ENCODE results near the gene DDX28. TPM values are rescaled to one million over a fixed set of nuclear protein-coding genes. Genes with fewer than 3 reads are reported as not detected.

DDX28 gene
- total and polyA plus RNA-seq, 2 donors (not counting 3 experiments of a cell fraction or from before 2014, with no cell fraction given), result 8.4 to 12.5 TPM

GRCh38 chr16:68070806-68071517 lies 47.9 kb upstream of the DDX28 start:
- dilution Hi-C loops (cut with MboI; ENCODE audit: extremely low pct_ligation_motif_present, low sequenced_read_pairs) (no loop called here), intact Hi-C loops (cut with micrococcal nuclease) (no loop called here)
- no peak for FAIRE-seq

More at GRCh38 chr16:68070806-68071517, 47.9 kb upstream of the DDX28 start:
- Histone ChIP-seq H4K20me1 (replicated peaks; ENCODE audit: control insufficient read depth, extremely low read depth, insufficient read depth, low read length) (no peaks in the 10 kb centered on the region), H3K4me1 (ENCODE audit: control insufficient read depth, extremely low read depth, insufficient read depth, low read length) (no peaks in the 10 kb centered on the region), H3K36me3 (ENCODE audit: control insufficient read depth in 2 of 2, extremely low read depth in 1 of 2, insufficient read depth in 2 of 2, low read length in 2 of 2) (peaks cover 0 to 30% of the 10 kb centered on the region in 2 experiments), H3K79me2 (ENCODE audit: control insufficient read depth, insufficient read depth, low read length) (no peaks in the 10 kb centered on the region), H3K9me1 (replicated peaks; ENCODE audit: control insufficient read depth, extremely low read depth, insufficient read depth, low read length) (no peaks in the 10 kb centered on the region), H3K9me3 (replicated peaks; ENCODE audit: control insufficient read depth, insufficient read depth, low read length) (no peaks in the 10 kb centered on the region), H3K9ac (replicated peaks; ENCODE audit: extremely low read depth, insufficient read depth, low read length) (no peak overlapping the region), H2AFZ (ENCODE audit: low read depth, low read length) (no peak overlapping the region), H3K27me3 (ENCODE audit: control insufficient read depth in 2 of 2, insufficient read depth in 2 of 2, low read length in 2 of 2) (no peaks in the 10 kb centered on the region), H3K4me2 (ENCODE audit: insufficient read depth, low read length) (no peak overlapping the region), H3K4me3 (replicated peaks in 1 of 3; ENCODE audit: insufficient read depth in 1 of 3, low read depth in 1 of 3, low read length in 3 of 3) (no peak overlapping the region), H3K27ac (ENCODE audit: insufficient read depth, low read depth, low read length) (no peak overlapping the region)
- BruUV-seq (replicated peaks), result no TSS peak
- ChIA-PET CTCF (interaction anchor here (0.7 to 3.6 kb wide), 4 partner anchors 13 to 159 kb away, joined by 3 to 12 read pairs (median 4); partner anchors contain the start of gene NFATC3), POLR2A (no interaction called here)
- TF ChIP-seq FOS (IDR thresholded peaks at IDR 0.05; ENCODE audit: borderline replicate concordance, insufficient read depth, low read length), result no peak
- TF ChIP-seq GATA2 (IDR thresholded peaks at IDR 0.05; ENCODE audit: insufficient read depth, insufficient read length, low read depth, low read length), result no peak
- TF ChIP-seq MAX (IDR thresholded peaks at IDR 0.05; ENCODE audit: insufficient read depth, insufficient read length), result no peak
- no peak for TF ChIP-seq POLR2A (IDR thresholded peaks at IDR 0.05; ENCODE audit: low read depth, low read length)
- no peak for TF ChIP-seq EZH2 (IDR thresholded peaks at IDR 0.05; ENCODE audit: borderline replicate concordance, low read depth, low read length, severe bottlenecking)
- TF ChIP-seq CTCF (IDR thresholded peaks at IDR 0.05; ENCODE audit: extremely low read depth in 1 of 2, insufficient read depth in 1 of 2, low read depth in 1 of 2, low read length in 2 of 2), result no peak
- no peak for DNase-seq (ENCODE audit: low read depth, low spot score)
